Measurements from ENCODE around the gene ANK3.
"Not testable (repeated sequence)": the region's sequence is repeated elsewhere in the genome, so short reads cannot be mapped to it uniquely, and the experiment has no call there.

ANK3 gene

GRCh38 chr10:60299390-60299778 is 90.3 kb downstream of the ANK3 start:
- H3K9me3 ChIP-seq (ENCODE audit: control insufficient read depth, low read length): no peaks in the 10 kb centered on the region
- H3K4me1 ChIP-seq (ENCODE audit: control insufficient read depth, insufficient read depth, low read length): peaks cover 8% of the 10 kb centered on the region
- 93 to 100% methylated on average over 1 of the region's 1 CpG for WGBS, 2 experiments
- H3K36me3 ChIP-seq (ENCODE audit: control insufficient read depth, insufficient read depth, low read length): no peaks in the 10 kb centered on the region
- no peaks in the 10 kb centered on the region for H3K27me3 ChIP-seq (ENCODE audit: control insufficient read depth, insufficient read depth, low read length, poor library complexity, severe bottlenecking)
- no peak overlapping the region for H3K4me3 ChIP-seq (ENCODE audit: insufficient read depth, low read depth, low read length)
- no peak overlapping the region for H3K27ac ChIP-seq (ENCODE audit: insufficient read depth, low read depth, low read length, poor library complexity, severe bottlenecking)

- WGBS, 2 experiments: 86 to 95% methylated on average over 5 to 6 of the region's 9 CpGs
- Histone ChIP-seq H3K9me3 (ENCODE audit: control insufficient read depth, low read length) (no peaks in the 10 kb centered on the region), H3K27ac (ENCODE audit: insufficient read depth, low read depth, low read length, poor library complexity, severe bottlenecking) (no peak overlapping the region), H3K27me3 (ENCODE audit: control insufficient read depth, insufficient read depth, low read length, poor library complexity, severe bottlenecking) (no peaks in the 10 kb centered on the region), H3K4me1 (ENCODE audit: control insufficient read depth, insufficient read depth, low read length) (peaks cover 8% of the 10 kb centered on the region), H3K36me3 (ENCODE audit: control insufficient read depth, insufficient read depth, low read length) (no peaks in the 10 kb centered on the region), H3K4me3 (ENCODE audit: insufficient read depth, low read depth, low read length) (no peak overlapping the region)
Measured at GRCh38 chr10:60298408-60299389, 91.0 kb downstream of the ANK3 start.

DNA sequence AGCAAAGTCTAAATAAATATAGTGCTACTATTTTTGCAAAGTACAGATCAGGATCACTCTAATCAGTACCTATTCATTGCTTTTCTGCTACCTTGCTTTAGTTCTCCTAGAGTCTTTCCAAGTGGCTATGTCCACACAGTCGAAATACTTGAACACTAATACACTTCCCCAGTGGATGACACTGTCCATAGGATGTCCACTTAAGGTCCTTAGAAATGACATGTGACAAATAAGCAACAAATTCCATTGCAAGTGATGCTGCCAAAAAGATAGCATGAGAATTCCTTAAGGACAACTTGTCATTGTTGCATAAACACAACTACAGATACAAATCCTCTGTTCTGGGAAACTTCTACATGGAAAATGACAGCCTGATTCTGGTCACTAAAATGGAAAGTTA is 93.6 kb downstream of the ANK3 start:
- WGBS, 2 experiments: 91 to 96% methylated on average over 1 of the region's 1 CpG
- Histone ChIP-seq H3K4me1 (ENCODE audit: control insufficient read depth, insufficient read depth, low read length) (peaks cover 9% of the 10 kb centered on the region), H3K27me3 (ENCODE audit: control insufficient read depth, insufficient read depth, low read length, poor library complexity, severe bottlenecking) (no peaks in the 10 kb centered on the region), H3K27ac (ENCODE audit: insufficient read depth, low read depth, low read length, poor library complexity, severe bottlenecking) (no peak overlapping the region), H3K4me3 (ENCODE audit: insufficient read depth, low read depth, low read length) (no peak overlapping the region), H3K9me3 (ENCODE audit: control insufficient read depth, low read length) (no peaks in the 10 kb centered on the region), H3K36me3 (ENCODE audit: control insufficient read depth, insufficient read depth, low read length) (no peaks in the 10 kb centered on the region)

GRCh38 chr10:60295028-60295937 is 94.4 kb downstream of the ANK3 start:
- Histone ChIP-seq H3K27me3 (ENCODE audit: control insufficient read depth, insufficient read depth, low read length, poor library complexity, severe bottlenecking) (no peaks in the 10 kb centered on the region), H3K4me3 (ENCODE audit: insufficient read depth, low read depth, low read length) (no peak overlapping the region), H3K4me1 (ENCODE audit: control insufficient read depth, insufficient read depth, low read length) (peaks cover 10% of the 10 kb centered on the region), H3K27ac (ENCODE audit: insufficient read depth, low read depth, low read length, poor library complexity, severe bottlenecking) (no peak overlapping the region), H3K36me3 (ENCODE audit: control insufficient read depth, insufficient read depth, low read length) (no peaks in the 10 kb centered on the region), H3K9me3 (ENCODE audit: control insufficient read depth, low read length) (no peaks in the 10 kb centered on the region)
- WGBS, 2 experiments: 93 to 94% methylated on average over 6 to 8 of the region's 9 CpGs

- H3K4me3 ChIP-seq (ENCODE audit: insufficient read depth, low read depth, low read length): no peak overlapping the region
- peaks cover 8% of the 10 kb centered on the region for H3K4me1 ChIP-seq (ENCODE audit: control insufficient read depth, insufficient read depth, low read length)
- H3K9me3 ChIP-seq (ENCODE audit: control insufficient read depth, low read length): no peaks in the 10 kb centered on the region
- no peak overlapping the region for H3K27ac ChIP-seq (ENCODE audit: insufficient read depth, low read depth, low read length, poor library complexity, severe bottlenecking)
- H3K36me3 ChIP-seq (ENCODE audit: control insufficient read depth, insufficient read depth, low read length): no peaks in the 10 kb centered on the region
- WGBS, 2 experiments: 95% methylated on average over 6 of the region's 6 CpGs
- H3K27me3 ChIP-seq (ENCODE audit: control insufficient read depth, insufficient read depth, low read length, poor library complexity, severe bottlenecking): no peaks in the 10 kb centered on the region
Measured at GRCh38 chr10:60293581-60294175, 96.0 kb downstream of the ANK3 start.

- WGBS, 2 experiments: 91% methylated on average over 7 to 8 of the region's 8 CpGs
- Histone ChIP-seq H3K27ac (ENCODE audit: insufficient read depth, low read depth, low read length, poor library complexity, severe bottlenecking) (no peak overlapping the region), H3K4me3 (ENCODE audit: insufficient read depth, low read depth, low read length) (no peak overlapping the region), H3K27me3 (ENCODE audit: control insufficient read depth, insufficient read depth, low read length, poor library complexity, severe bottlenecking) (no peaks in the 10 kb centered on the region), H3K4me1 (ENCODE audit: control insufficient read depth, insufficient read depth, low read length) (peaks cover 8% of the 10 kb centered on the region), H3K36me3 (ENCODE audit: control insufficient read depth, insufficient read depth, low read length) (no peaks in the 10 kb centered on the region), H3K9me3 (ENCODE audit: control insufficient read depth, low read length) (no peaks in the 10 kb centered on the region)
Measured at GRCh38 chr10:60292998-60293397, 96.7 kb downstream of the ANK3 start.

DNA sequence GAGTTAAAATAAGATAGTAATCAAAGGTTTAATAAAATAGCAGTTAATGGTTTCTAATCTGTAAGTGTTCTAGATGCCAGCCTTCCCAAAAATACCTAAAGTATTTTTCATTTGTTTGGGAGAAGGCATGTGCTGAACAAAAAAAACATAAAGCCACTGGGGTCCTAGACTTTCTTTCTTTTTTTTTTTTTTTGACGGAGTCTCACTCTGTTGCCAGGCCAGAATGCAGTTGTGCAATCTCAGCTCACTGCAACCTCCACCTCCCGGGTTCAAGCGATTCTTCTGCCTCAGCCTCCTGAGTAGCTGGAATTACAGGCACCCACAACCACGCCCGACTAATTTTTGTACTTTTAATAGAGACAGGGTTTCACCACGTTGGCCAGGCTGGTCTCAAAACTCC is 97.1 kb downstream of the ANK3 start:
- H3K36me3 ChIP-seq (ENCODE audit: control insufficient read depth, insufficient read depth, low read length): not testable (repeated sequence)

GRCh38 chr10:60291344-60291930 is 98.2 kb downstream of the ANK3 start:
- Histone ChIP-seq H3K4me1 (ENCODE audit: control insufficient read depth, insufficient read depth, low read length) (peaks cover 8% of the 10 kb centered on the region), H3K4me3 (ENCODE audit: insufficient read depth, low read depth, low read length) (no peak overlapping the region), H3K27ac (ENCODE audit: insufficient read depth, low read depth, low read length, poor library complexity, severe bottlenecking) (no peak overlapping the region), H3K36me3 (ENCODE audit: control insufficient read depth, insufficient read depth, low read length) (no peaks in the 10 kb centered on the region), H3K9me3 (ENCODE audit: control insufficient read depth, low read length) (no peaks in the 10 kb centered on the region), H3K27me3 (ENCODE audit: control insufficient read depth, insufficient read depth, low read length, poor library complexity, severe bottlenecking) (no peaks in the 10 kb centered on the region)
- 88 to 97% methylated on average over 5 of the region's 5 CpGs for WGBS, 2 experiments

More for the DNA sequence above, 97.1 kb downstream of the ANK3 start:
- H3K4me3 ChIP-seq (ENCODE audit: insufficient read depth, low read depth, low read length); H3K9me3 ChIP-seq (ENCODE audit: control insufficient read depth, low read length); H3K27me3 ChIP-seq (ENCODE audit: control insufficient read depth, insufficient read depth, low read length, poor library complexity, severe bottlenecking); H3K27ac ChIP-seq (ENCODE audit: insufficient read depth, low read depth, low read length, poor library complexity, severe bottlenecking); H3K4me1 ChIP-seq (ENCODE audit: control insufficient read depth, insufficient read depth, low read length): not testable (repeated sequence)
- WGBS, 2 experiments: 83 to 91% methylated on average over 6 of the region's 6 CpGs

- Histone ChIP-seq H3K27ac (ENCODE audit: insufficient read depth, low read depth, low read length, poor library complexity, severe bottlenecking) (no peak overlapping the region), H3K27me3 (ENCODE audit: control insufficient read depth, insufficient read depth, low read length, poor library complexity, severe bottlenecking) (no peaks in the 10 kb centered on the region), H3K36me3 (ENCODE audit: control insufficient read depth, insufficient read depth, low read length) (no peaks in the 10 kb centered on the region), H3K4me3 (ENCODE audit: insufficient read depth, low read depth, low read length) (no peak overlapping the region), H3K9me3 (ENCODE audit: control insufficient read depth, low read length) (no peaks in the 10 kb centered on the region), H3K4me1 (ENCODE audit: control insufficient read depth, insufficient read depth, low read length) (peaks cover 8% of the 10 kb centered on the region)
Measured at GRCh38 chr10:60290558-60290957, 99.1 kb downstream of the ANK3 start.
